HG03432 (cell line): ENCODE data around the gene SEL1L2.

Experiments
- ATAC-seq: cut with Tn5 transposase; IDR thresholded peaks from one replicate; pipeline ENCODE4 v1.9.1; 2021; ENCODE audit warnings: mild to moderate bottlenecking, moderate library complexity; ENCODE audit not compliant: unreplicated experiment

SEL1L2 gene

GRCh38 chr20:13934992-13935894 is 55.2 kb downstream of the SEL1L2 start:
- ATAC-seq = no peak

GRCh38 chr20:13930281-13930680 is 60.1 kb downstream of the SEL1L2 start:
- ATAC-seq = peak; percentile 82

DNA sequence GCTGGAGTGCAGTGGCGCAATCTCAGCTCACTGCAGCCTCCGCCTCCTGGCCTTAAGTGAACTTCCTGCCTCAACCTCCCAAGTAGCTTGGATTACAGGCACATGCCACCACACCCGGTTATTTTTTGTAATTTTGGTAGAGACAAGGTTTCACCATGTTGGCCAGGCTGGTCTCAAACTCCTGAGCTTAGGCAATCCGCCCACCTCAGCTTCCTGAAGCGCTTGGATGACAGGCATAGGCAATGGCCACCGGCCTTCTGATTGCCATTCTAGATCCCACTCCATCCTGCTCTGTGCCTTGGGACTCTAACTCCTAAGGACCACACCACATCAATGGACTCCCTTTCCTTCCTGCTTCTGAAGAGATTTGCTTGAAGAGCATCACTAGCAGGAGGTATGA is 60.6 kb downstream of the SEL1L2 start:
- no peak for ATAC-seq

GRCh38 chr20:13928901-13929300 is 61.5 kb downstream of the SEL1L2 start:
- ATAC-seq = no peak

- no peak for ATAC-seq
Observed at GRCh38 chr20:13927171-13927570, 63.2 kb downstream of the SEL1L2 start.

GRCh38 chr20:13922241-13922640 is 68.2 kb downstream of the SEL1L2 start:
- no peak for ATAC-seq

GRCh38 chr20:13915284-13915683 is 75.1 kb downstream of the SEL1L2 start:
- no peak for ATAC-seq

DNA sequence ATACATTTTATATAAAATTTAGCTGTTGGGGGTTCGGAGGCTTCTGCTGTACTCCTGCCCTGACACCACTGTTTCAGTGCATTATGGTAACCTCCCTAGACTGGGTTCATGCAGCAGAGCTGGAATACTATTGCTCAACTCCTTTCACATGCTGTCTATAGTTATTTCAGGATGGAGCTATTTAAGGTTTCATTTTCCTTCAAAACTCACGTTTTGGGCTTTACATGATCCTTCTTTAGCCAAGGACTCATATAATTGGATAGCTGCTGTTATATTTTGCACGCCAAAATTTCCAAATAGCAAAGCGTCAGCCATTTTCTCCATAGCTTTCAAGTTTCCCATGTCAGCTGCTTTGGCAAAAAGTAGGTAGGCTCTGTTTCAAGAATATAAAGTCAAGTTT is 76.8 kb downstream of the SEL1L2 start:
- no peak for ATAC-seq

- ATAC-seq = no peak
Observed at GRCh38 chr20:13913131-13913530, 77.3 kb downstream of the SEL1L2 start.

GRCh38 chr20:13910492-13910891 is 79.9 kb downstream of the SEL1L2 start:
- ATAC-seq = no peak

DNA sequence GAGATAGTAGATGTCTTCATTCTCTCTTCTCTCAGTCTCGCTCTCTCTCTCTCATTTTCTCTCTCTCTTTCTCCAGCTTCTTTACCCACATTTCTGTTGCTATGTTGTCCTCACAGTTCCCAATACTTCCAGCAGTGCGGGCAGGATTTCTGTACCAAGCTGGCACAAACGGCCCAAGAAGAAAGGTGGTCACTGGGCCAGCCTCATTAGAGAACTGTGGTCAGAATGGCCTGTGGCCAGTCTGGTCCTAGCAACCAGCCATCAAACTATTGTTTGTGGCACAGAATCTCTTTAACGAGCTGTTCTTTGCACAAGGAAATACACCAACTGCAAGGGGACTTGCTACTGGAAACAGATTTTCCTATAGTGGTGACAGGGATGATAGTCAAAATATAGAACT is 81.3 kb downstream of the SEL1L2 start:
- ATAC-seq = no peak

- no peak for ATAC-seq
Observed at GRCh38 chr20:13904766-13905165, 85.6 kb downstream of the SEL1L2 start.

GRCh38 chr20:13900496-13900895 is 89.9 kb downstream of the SEL1L2 start:
- ATAC-seq = no peak

DNA sequence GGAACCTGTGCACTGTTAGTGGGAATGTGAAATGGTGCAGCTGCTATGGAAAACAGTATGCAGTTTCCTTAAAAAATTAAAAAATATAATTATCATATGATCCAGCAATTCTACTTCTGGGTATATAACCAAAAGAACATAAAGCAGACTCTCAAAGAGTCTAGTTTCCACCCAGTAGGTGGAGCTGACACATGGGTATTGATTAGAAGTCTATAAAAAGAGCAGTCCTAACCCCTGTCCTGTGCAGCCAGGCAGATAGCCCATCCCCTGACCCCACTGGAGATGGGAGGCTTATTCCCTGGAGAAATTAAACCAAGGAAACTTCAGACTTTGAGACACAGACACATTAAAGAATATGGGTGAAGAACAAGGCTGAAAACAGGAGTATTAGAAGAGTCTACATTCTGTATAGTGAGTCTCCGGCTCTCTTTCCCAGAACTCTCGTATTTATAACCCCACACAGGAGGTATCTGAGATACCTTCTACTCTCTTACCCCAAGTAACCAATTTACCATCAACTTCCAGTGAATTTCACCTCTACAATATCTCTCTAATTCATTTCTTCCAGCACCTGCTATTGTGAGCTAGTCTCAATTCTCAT is 92.3 kb downstream of the SEL1L2 start:
- no peak for ATAC-seq

GRCh38 chr20:13891575-13891974 is 98.8 kb downstream of the SEL1L2 start:
- ATAC-seq = no peak

- ATAC-seq = no peak
Observed at GRCh38 chr20:13884803-13885202, 105.6 kb downstream of the SEL1L2 start.

DNA sequence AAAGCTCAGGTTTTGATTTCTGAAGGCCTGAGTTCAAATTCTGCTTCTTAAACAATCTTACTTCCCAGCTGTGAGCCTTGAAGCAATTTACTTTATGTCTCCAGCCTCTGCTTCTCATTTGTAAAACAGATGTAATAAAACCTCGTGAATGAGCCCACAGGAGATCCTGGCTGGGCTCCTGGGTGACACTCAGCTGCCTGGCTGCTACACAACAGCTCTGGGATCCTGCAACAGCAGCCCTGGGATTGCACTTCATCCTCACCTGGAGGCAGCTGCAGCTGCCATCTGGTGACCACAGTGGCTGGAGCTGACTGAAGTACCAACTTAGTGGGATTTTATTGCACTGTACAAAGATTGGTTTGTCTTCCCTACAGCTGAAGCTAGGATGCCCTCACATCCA is 107.0 kb downstream of the SEL1L2 start:
- ATAC-seq = no peak

GRCh38 chr20:13878566-13878965 is 111.8 kb downstream of the SEL1L2 start:
- no peak for ATAC-seq

GRCh38 chr20:13877793-13878192 is 112.6 kb downstream of the SEL1L2 start:
- ATAC-seq = no peak

GRCh38 chr20:13875265-13875811 is 115.1 kb downstream of the SEL1L2 start:
- ATAC-seq = no peak

DNA sequence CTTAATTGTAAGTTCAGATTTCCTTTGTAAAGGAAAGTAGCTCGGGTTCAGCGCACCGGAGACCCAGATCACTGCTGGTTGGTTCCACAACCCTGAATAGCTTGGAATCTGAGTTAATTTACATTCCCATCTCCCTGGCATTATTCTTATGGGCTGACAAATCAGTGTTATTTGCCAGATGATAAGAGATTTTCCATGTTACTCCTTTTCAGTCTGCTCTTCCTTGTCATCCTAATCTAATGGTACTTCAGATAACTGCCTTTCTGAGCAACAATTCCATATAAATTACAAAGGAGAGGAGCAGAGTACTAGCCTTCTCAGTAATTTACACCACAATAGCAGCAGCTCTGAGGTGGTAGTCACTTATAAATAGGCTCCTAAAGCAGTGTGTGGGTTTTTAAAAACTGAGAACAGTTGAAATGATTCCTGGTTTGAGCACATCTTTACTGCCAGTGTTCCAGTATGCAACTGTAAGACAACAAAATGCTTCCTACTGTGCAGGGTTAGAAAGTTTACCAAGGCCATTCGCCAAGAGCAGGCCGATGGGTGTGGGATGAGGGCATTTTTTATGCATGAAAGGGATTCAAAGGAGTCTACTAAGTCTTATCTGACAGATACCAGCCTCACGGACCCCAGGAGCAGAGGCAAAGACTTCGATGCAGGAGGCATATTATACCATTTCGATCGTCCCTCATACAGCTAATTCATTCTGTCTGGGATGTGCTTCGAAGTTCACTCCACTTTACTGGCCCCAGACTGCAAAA is 115.8 kb downstream of the SEL1L2 start:
- no peak for ATAC-seq
